ENCODE data around the gene LENG1.
A peak's percentile ranks its signal among the peaks of the same experiment; 100 is the strongest.

Gene LENG1

GRCh38 chr19:54152267-54152666, 7.3 kb downstream of the LENG1 start:
- no peaks in the 10 kb centered on the region for H3K9me3 ChIP-seq (ENCODE audit: control insufficient read depth, insufficient read depth, low read length)
- H3K27ac ChIP-seq (ENCODE audit: low read length) = no peak overlapping the region
- no CpG with 5 or more reads among the region's 12 CpGs for WGBS (ENCODE audit: insufficient coverage, insufficient read length)
- no peak overlapping the region for H3K4me3 ChIP-seq (ENCODE audit: low read length)
- DNase-seq (ENCODE audit: low read depth, low spot score) = no peak
- no peaks in the 10 kb centered on the region for H3K27me3 ChIP-seq (ENCODE audit: control insufficient read depth, insufficient read depth, low read length)
- no peaks in the 10 kb centered on the region for H3K4me1 ChIP-seq (ENCODE audit: control insufficient read depth, insufficient read depth, low read length)
- peaks cover 72% of the 10 kb centered on the region for H3K36me3 ChIP-seq (ENCODE audit: control insufficient read depth, insufficient read depth, low read length)

- Histone ChIP-seq H3K27ac (ENCODE audit: low read length) (no peak overlapping the region), H3K4me3 (ENCODE audit: low read length) (no peak overlapping the region), H3K4me1 (ENCODE audit: control insufficient read depth, insufficient read depth, low read length) (no peaks in the 10 kb centered on the region), H3K27me3 (ENCODE audit: control insufficient read depth, insufficient read depth, low read length) (no peaks in the 10 kb centered on the region), H3K9me3 (ENCODE audit: control insufficient read depth, insufficient read depth, low read length) (no peaks in the 10 kb centered on the region), H3K36me3 (ENCODE audit: control insufficient read depth, insufficient read depth, low read length) (peaks cover 77% of the 10 kb centered on the region)
- DNase-seq (ENCODE audit: low read depth, low spot score) = no peak
- WGBS (ENCODE audit: insufficient coverage, insufficient read length) = no CpG with 5 or more reads among the region's 23 CpGs
Observed at GRCh38 chr19:54151362-54152035, 8.0 kb downstream of the LENG1 start.

- H3K36me3 ChIP-seq (ENCODE audit: control insufficient read depth, insufficient read depth, low read length) = peaks cover 81% of the 10 kb centered on the region
- no peak for DNase-seq (ENCODE audit: low read depth, low spot score)
- no peak overlapping the region for H3K27ac ChIP-seq (ENCODE audit: low read length)
- no peaks in the 10 kb centered on the region for H3K27me3 ChIP-seq (ENCODE audit: control insufficient read depth, insufficient read depth, low read length)
- WGBS (ENCODE audit: insufficient coverage, insufficient read length) = no CpG with 5 or more reads among the region's 12 CpGs
- H3K4me1 ChIP-seq (ENCODE audit: control insufficient read depth, insufficient read depth, low read length) = no peaks in the 10 kb centered on the region
- no peaks in the 10 kb centered on the region for H3K9me3 ChIP-seq (ENCODE audit: control insufficient read depth, insufficient read depth, low read length)
- no peak overlapping the region for H3K4me3 ChIP-seq (ENCODE audit: low read length)
Observed at GRCh38 chr19:54149021-54149812, 10.3 kb downstream of the LENG1 start.

- H3K4me3 ChIP-seq (ENCODE audit: low read length) = no peak overlapping the region
- no peaks in the 10 kb centered on the region for H3K4me1 ChIP-seq (ENCODE audit: control insufficient read depth, insufficient read depth, low read length)
- H3K27ac ChIP-seq (ENCODE audit: low read length) = no peak overlapping the region
- no CpG with 5 or more reads among the region's 19 CpGs for WGBS (ENCODE audit: insufficient coverage, insufficient read length)
- DNase-seq (ENCODE audit: low read depth, low spot score) = no peak
- H3K9me3 ChIP-seq (ENCODE audit: control insufficient read depth, insufficient read depth, low read length) = no peaks in the 10 kb centered on the region
- no peaks in the 10 kb centered on the region for H3K27me3 ChIP-seq (ENCODE audit: control insufficient read depth, insufficient read depth, low read length)
- peaks cover 82% of the 10 kb centered on the region for H3K36me3 ChIP-seq (ENCODE audit: control insufficient read depth, insufficient read depth, low read length)
Observed at GRCh38 chr19:54148158-54148557, 11.4 kb downstream of the LENG1 start.

- Histone ChIP-seq H3K27ac (ENCODE audit: low read length) (no peak overlapping the region), H3K9me3 (ENCODE audit: control insufficient read depth, insufficient read depth, low read length) (no peaks in the 10 kb centered on the region), H3K27me3 (ENCODE audit: control insufficient read depth, insufficient read depth, low read length) (no peaks in the 10 kb centered on the region), H3K4me3 (ENCODE audit: low read length) (no peak overlapping the region), H3K4me1 (ENCODE audit: control insufficient read depth, insufficient read depth, low read length) (no peaks in the 10 kb centered on the region), H3K36me3 (ENCODE audit: control insufficient read depth, insufficient read depth, low read length) (peaks cover 83% of the 10 kb centered on the region)
- DNase-seq (ENCODE audit: low read depth, low spot score) = no peak
- no CpG with 5 or more reads among the region's 3 CpGs for WGBS (ENCODE audit: insufficient coverage, insufficient read length)
Observed at GRCh38 chr19:54147676-54148075, 11.8 kb downstream of the LENG1 start.

- Histone ChIP-seq H3K9me3 (ENCODE audit: control insufficient read depth, insufficient read depth, low read length) (no peaks in the 10 kb centered on the region), H3K4me3 (ENCODE audit: low read length) (no peak overlapping the region), H3K36me3 (ENCODE audit: control insufficient read depth, insufficient read depth, low read length) (peaks cover 68% of the 10 kb centered on the region), H3K27ac (ENCODE audit: low read length) (no peak overlapping the region), H3K4me1 (ENCODE audit: control insufficient read depth, insufficient read depth, low read length) (no peaks in the 10 kb centered on the region), H3K27me3 (ENCODE audit: control insufficient read depth, insufficient read depth, low read length) (no peaks in the 10 kb centered on the region)
- DNase-seq (ENCODE audit: low read depth, low spot score) = no peak
- WGBS (ENCODE audit: insufficient coverage, insufficient read length) = no CpG with 5 or more reads among the region's 28 CpGs
Observed at GRCh38 chr19:54145541-54146158, 13.9 kb downstream of the LENG1 start.

GRCh38 chr19:54142166-54142780, 17.2 kb downstream of the LENG1 start:
- Histone ChIP-seq H3K9me3 (ENCODE audit: control insufficient read depth, insufficient read depth, low read length) (no peaks in the 10 kb centered on the region), H3K27ac (ENCODE audit: low read length) (no peak overlapping the region), H3K4me3 (ENCODE audit: low read length) (no peak overlapping the region), H3K4me1 (ENCODE audit: control insufficient read depth, insufficient read depth, low read length) (peaks cover 4% of the 10 kb centered on the region; the same call in 1 of the 2 replicates), H3K27me3 (ENCODE audit: control insufficient read depth, insufficient read depth, low read length) (no peaks in the 10 kb centered on the region), H3K36me3 (ENCODE audit: control insufficient read depth, insufficient read depth, low read length) (peaks cover 47% of the 10 kb centered on the region)
- no CpG with 5 or more reads among the region's 7 CpGs for WGBS (ENCODE audit: insufficient coverage, insufficient read length)
- DNase-seq (ENCODE audit: low read depth, low spot score) = no peak

GRCh38 chr19:54141356-54141755, 18.2 kb downstream of the LENG1 start:
- no CpG with 5 or more reads among the region's 3 CpGs for WGBS (ENCODE audit: insufficient coverage, insufficient read length)
- Histone ChIP-seq H3K27me3 (ENCODE audit: control insufficient read depth, insufficient read depth, low read length) (no peaks in the 10 kb centered on the region), H3K4me3 (ENCODE audit: low read length) (no peak overlapping the region), H3K4me1 (ENCODE audit: control insufficient read depth, insufficient read depth, low read length) (peaks cover 4% of the 10 kb centered on the region; the same call in 1 of the 2 replicates), H3K9me3 (ENCODE audit: control insufficient read depth, insufficient read depth, low read length) (no peaks in the 10 kb centered on the region), H3K27ac (ENCODE audit: low read length) (no peak overlapping the region), H3K36me3 (ENCODE audit: control insufficient read depth, insufficient read depth, low read length) (peaks cover 38% of the 10 kb centered on the region)
- DNase-seq (ENCODE audit: low read depth, low spot score) = no peak

- H3K36me3 ChIP-seq (ENCODE audit: control insufficient read depth, insufficient read depth, low read length) = peaks cover 13% of the 10 kb centered on the region
- H3K4me1 ChIP-seq (ENCODE audit: control insufficient read depth, insufficient read depth, low read length) = peaks cover 4% of the 10 kb centered on the region; the same call in 1 of the 2 replicates
- no peaks in the 10 kb centered on the region for H3K9me3 ChIP-seq (ENCODE audit: control insufficient read depth, insufficient read depth, low read length)
- H3K27ac ChIP-seq (ENCODE audit: low read length) = no peak overlapping the region
- H3K4me3 ChIP-seq (ENCODE audit: low read length) = peak overlapping the region; percentile 87; the same call in 1 of the 2 replicates
- no peaks in the 10 kb centered on the region for H3K27me3 ChIP-seq (ENCODE audit: control insufficient read depth, insufficient read depth, low read length)
- no CpG with 5 or more reads among the region's 31 CpGs for whole genome bisulfite sequencing (ENCODE audit: insufficient coverage, insufficient read length)
- DNase-seq (ENCODE audit: low read depth, low spot score) = no peak
Observed at GRCh38 chr19:54138489-54139256, 20.8 kb downstream of the LENG1 start.

Measured in iPS DF 6.9 (cell line).